Tibial artery (tissue), 4 donors: ENCODE measurements around the gene WDTC1.

ENCODE experiments used
- DNase-seq, 2 donors: peaks; one replicate each; pipeline ENCODE4 v3.0.0-alpha.2; 2019
- H3K27ac ChIP-seq, 2 donors: fragments of 200-600 bp; sonication (generic) in 1 of 2; 1 replicate in 1 of 2; 2 replicates in 1 of 2; pipeline ENCODE4 v1.5.1; 2018 to 2019; ENCODE audit warnings: mild to moderate bottlenecking in 1 of 2
- H3K27me3 ChIP-seq, 2 donors: fragments of 200-600 bp; sonication (generic) in 1 of 2; one replicate each; pipeline versions ENCODE4 v1.5.1 to v1.6.0; 2016 to 2019
- H3K36me3 ChIP-seq, 3 donors: fragments of 200-600 bp; sonication (generic) in 2 of 3; one replicate each; pipeline ENCODE4 v1.5.1; 2016 to 2019; ENCODE audit warnings: mild to moderate bottlenecking in 2 of 3
- H3K4me1 ChIP-seq, 4 donors: fragments of 200-600 bp; sonication (generic) in 2 of 4; 1 replicate in 3 of 4; 2 replicates in 1 of 4; pipeline ENCODE4 v1.5.1; 2016 to 2019
- H3K4me3 ChIP-seq, 2 donors: fragments of 200-600 bp; sonication (generic) in 1 of 2; 1 replicate in 1 of 2; 2 replicates in 1 of 2; pipeline ENCODE4 v1.5.1; 2018 to 2019; ENCODE audit warnings: mild to moderate bottlenecking in 2 of 2
- H3K9me3 ChIP-seq, 3 donors: fragments of 200-600 bp; sonication (generic) in 1 of 3; one replicate each; pipeline ENCODE4 v1.5.1; 2016 to 2019
- CTCF ChIP-seq, 2 experiments: fragments of 200-600 bp in 1 of 2; fragments of 450-650 bp in 1 of 2; IDR thresholded peaks; one replicate each; pipeline ENCODE4 v1.5.1; 2017 to 2019; ENCODE audit warnings: antibody characterized with exemption in 2 of 2, mild to moderate bottlenecking in 1 of 2, moderate library complexity in 1 of 2
- intact Hi-C: fragments of 100-400 bp; cut with DNase I; formaldehyde crosslinking; loops from one replicate; pipeline ENCODE4 v1.15.0; 2023; ENCODE audit warnings: low total_unique reads

Gene WDTC1

GRCh38 chr1:27330786-27331185 lies 96.4 kb downstream of the WDTC1 start:
- peaks cover 51 to 96% (median 70%) of the 10 kb centered on the region in 3 donors for H3K36me3 ChIP-seq
- no peak overlapping the region for H3K4me3 ChIP-seq
- peaks cover 0 to 26% (median 3%) of the 10 kb centered on the region in 4 donors for H3K4me1 ChIP-seq
- intact Hi-C loops = no loop called here
- no peaks in the 10 kb centered on the region for H3K27me3 ChIP-seq
- no peak for DNase-seq
- TF ChIP-seq CTCF (IDR thresholded peaks at IDR 0.05) = no peak
- H3K9me3 ChIP-seq = no peaks in the 10 kb centered on the region
- H3K27ac ChIP-seq = no peak overlapping the region

- H3K36me3 ChIP-seq = peaks cover 54 to 96% (median 75%) of the 10 kb centered on the region in 3 donors
- H3K9me3 ChIP-seq = no peaks in the 10 kb centered on the region
- intact Hi-C loops = no loop called here
- DNase-seq = no peak
- no peak overlapping the region for H3K4me3 ChIP-seq
- H3K4me1 ChIP-seq = peaks cover 0 to 20% (median 0%) of the 10 kb centered on the region in 4 donors
- H3K27ac ChIP-seq = no peak overlapping the region
- TF ChIP-seq CTCF (IDR thresholded peaks at IDR 0.05) = no peak
- no peaks in the 10 kb centered on the region for H3K27me3 ChIP-seq
Measured at GRCh38 chr1:27331426-27331825, 97.0 kb downstream of the WDTC1 start.

- peaks cover 59 to 96% (median 80%) of the 10 kb centered on the region in 3 donors for H3K36me3 ChIP-seq
- H3K27ac ChIP-seq = no peak overlapping the region
- intact Hi-C loops = no loop called here
- no peak for DNase-seq
- peaks cover 0 to 15% (median 0%) of the 10 kb centered on the region in 4 donors for H3K4me1 ChIP-seq
- no peaks in the 10 kb centered on the region for H3K9me3 ChIP-seq
- TF ChIP-seq CTCF (IDR thresholded peaks at IDR 0.05) = no peak
- no peak overlapping the region for H3K4me3 ChIP-seq
- no peaks in the 10 kb centered on the region for H3K27me3 ChIP-seq
Measured at GRCh38 chr1:27331922-27332321, 97.5 kb downstream of the WDTC1 start.

GRCh38 chr1:27332536-27333281 lies 98.3 kb downstream of the WDTC1 start:
- Histone ChIP-seq H3K27me3 (no peaks in the 10 kb centered on the region), H3K4me3 (no peak overlapping the region), H3K27ac (no peak overlapping the region), H3K9me3 (no peaks in the 10 kb centered on the region), H3K4me1 (peaks cover 0 to 10% (median 0%) of the 10 kb centered on the region in 4 donors), H3K36me3 (peaks cover 59 to 97% (median 81%) of the 10 kb centered on the region in 3 donors)
- intact Hi-C loops = no loop called here
- no peak for DNase-seq
- peak; percentile 65 to 85 for TF ChIP-seq CTCF (IDR thresholded peaks at IDR 0.05)

GRCh38 chr1:27333717-27334279 lies 99.4 kb downstream of the WDTC1 start:
- no peak for DNase-seq
- Histone ChIP-seq H3K9me3 (no peaks in the 10 kb centered on the region), H3K27ac (no peak overlapping the region), H3K4me1 (peaks cover 0 to under 1% (median 0%) of the 10 kb centered on the region in 4 donors), H3K36me3 (peaks cover 59 to 87% (median 79%) of the 10 kb centered on the region in 3 donors), H3K4me3 (no peak overlapping the region), H3K27me3 (no peaks in the 10 kb centered on the region)
- intact Hi-C loops = no loop called here
- TF ChIP-seq CTCF (IDR thresholded peaks at IDR 0.05) = no peak
